OCI-LY7 (cell line): Measurements from ENCODE around the gene PC.

Source experiments
- EZH2phosphoT487 ChIP-seq: fragments of 200-600 bp; sonication (generic); IDR thresholded peaks from 2 replicates; pipeline ENCODE4 v1.6.1; 2018; ENCODE audit warnings: low read depth, borderline replicate concordance, mild to moderate bottlenecking, mixed run types, antibody characterized with exemption, low read length, moderate library complexity, mixed read lengths
- TF ChIP-seq, protein P1 (sequence below): fragments of 200-600 bp; sonication (generic); conservative IDR thresholded peaks from 2 replicates; pipeline ENCODE4 v1.5.1; 2014; ENCODE audit warnings: mild to moderate bottlenecking, antibody characterized with exemption, low read length, moderate library complexity, mixed read lengths

DNA sequence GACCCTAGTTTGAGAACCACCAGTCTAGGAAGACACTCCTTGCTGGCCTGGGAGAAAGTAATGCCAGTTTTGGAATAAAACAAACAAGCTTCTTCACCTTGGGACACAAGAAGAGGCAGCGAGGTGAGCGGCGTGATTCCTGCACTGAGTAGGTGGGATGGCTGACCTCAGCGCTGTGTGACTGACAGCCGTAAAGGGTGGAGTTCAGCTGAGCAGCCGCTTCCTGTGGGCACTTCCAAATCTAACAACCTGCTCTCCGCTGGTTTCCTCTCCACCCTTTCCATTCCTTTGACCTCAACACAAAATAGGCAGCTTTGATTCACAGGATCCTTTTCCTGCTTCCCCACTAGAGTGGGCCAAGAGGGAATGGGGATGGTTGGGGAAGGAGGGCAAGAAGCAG lies 45.8 kb downstream of the PC start:
- TF ChIP-seq, protein P1, sequence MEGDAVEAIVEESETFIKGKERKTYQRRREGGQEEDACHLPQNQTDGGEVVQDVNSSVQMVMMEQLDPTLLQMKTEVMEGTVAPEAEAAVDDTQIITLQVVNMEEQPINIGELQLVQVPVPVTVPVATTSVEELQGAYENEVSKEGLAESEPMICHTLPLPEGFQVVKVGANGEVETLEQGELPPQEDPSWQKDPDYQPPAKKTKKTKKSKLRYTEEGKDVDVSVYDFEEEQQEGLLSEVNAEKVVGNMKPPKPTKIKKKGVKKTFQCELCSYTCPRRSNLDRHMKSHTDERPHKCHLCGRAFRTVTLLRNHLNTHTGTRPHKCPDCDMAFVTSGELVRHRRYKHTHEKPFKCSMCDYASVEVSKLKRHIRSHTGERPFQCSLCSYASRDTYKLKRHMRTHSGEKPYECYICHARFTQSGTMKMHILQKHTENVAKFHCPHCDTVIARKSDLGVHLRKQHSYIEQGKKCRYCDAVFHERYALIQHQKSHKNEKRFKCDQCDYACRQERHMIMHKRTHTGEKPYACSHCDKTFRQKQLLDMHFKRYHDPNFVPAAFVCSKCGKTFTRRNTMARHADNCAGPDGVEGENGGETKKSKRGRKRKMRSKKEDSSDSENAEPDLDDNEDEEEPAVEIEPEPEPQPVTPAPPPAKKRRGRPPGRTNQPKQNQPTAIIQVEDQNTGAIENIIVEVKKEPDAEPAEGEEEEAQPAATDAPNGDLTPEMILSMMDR = no peak
- no peak for TF ChIP-seq EZH2phosphoT487
